Measurements from ENCODE around the gene MED13.

The MED13 gene

DNA sequence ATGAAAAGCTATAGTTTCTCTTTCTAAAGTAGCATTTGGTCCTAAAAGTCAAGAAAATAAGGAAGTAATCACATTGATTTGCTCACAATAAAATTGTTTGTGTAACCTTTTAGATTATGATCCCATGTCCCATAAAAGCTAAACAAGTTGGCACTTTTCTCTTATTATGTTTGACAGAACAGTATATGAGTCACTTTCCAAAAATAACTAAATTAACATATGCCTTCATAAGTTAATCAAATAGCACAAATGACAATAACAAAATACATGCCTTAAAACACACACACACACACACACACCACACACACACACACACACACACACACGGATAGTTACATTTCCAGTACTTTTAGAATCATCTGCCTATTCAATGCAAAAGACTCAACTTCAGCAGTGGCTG lies 2.8 kb downstream of the MED13 start:
- Histone ChIP-seq H3K36me3 (ENCODE audit: control insufficient read depth, insufficient read depth, low read length) (peaks cover 4% of the 10 kb centered on the region), H3K4me3 (replicated peaks; ENCODE audit: low read depth, low read length) (peak overlapping the region; percentile 99), H3K27me3 (replicated peaks; ENCODE audit: control insufficient read depth, insufficient read depth, low read length) (no peaks in the 10 kb centered on the region)
- no peak for TF ChIP-seq CTCF (IDR thresholded peaks at IDR 0.05; ENCODE audit: insufficient read depth, low read length, poor library complexity, severe bottlenecking)
- no peak for DNase-seq (ENCODE audit: extremely low read depth, insufficient read length)

DNA sequence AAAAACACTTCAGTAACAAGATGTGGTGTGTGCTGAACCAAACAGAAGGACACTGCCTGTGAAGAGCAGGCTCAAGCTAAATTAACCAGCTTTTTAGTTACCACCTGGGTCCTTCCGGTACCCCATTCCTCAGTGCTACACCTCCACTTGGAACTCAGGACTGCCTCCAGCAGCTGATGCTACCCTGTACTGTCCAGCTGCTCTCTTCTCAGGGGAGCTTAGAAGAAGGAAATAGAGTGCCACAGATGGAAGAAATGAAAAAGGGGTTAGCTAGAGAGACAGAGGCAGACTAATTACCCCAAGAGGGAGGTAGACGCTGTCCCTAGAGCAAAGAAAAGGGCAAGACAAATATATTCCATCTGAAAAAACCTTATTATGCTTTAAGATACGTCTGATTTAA lies 5.7 kb downstream of the MED13 start:
- Histone ChIP-seq H3K27me3 (replicated peaks; ENCODE audit: control insufficient read depth, insufficient read depth, low read length) (no peaks in the 10 kb centered on the region), H3K4me3 (replicated peaks; ENCODE audit: low read depth, low read length) (no peak overlapping the region), H3K36me3 (ENCODE audit: control insufficient read depth, insufficient read depth, low read length) (peaks cover 5% of the 10 kb centered on the region)
- no peak for TF ChIP-seq CTCF (IDR thresholded peaks at IDR 0.05; ENCODE audit: insufficient read depth, low read length, poor library complexity, severe bottlenecking)
- DNase-seq (ENCODE audit: extremely low read depth, insufficient read length) = no peak

- peaks cover 5% of the 10 kb centered on the region for H3K36me3 ChIP-seq (ENCODE audit: control insufficient read depth, insufficient read depth, low read length)
Observed at GRCh38 chr17:62058611-62059010, 6.5 kb downstream of the MED13 start.

GRCh38 chr17:62057696-62058095 lies 7.4 kb downstream of the MED13 start:
- H3K4me3 ChIP-seq (replicated peaks; ENCODE audit: low read depth, low read length) = no peak overlapping the region
- H3K27me3 ChIP-seq (replicated peaks; ENCODE audit: control insufficient read depth, insufficient read depth, low read length) = no peaks in the 10 kb centered on the region
- peaks cover 5% of the 10 kb centered on the region for H3K36me3 ChIP-seq (ENCODE audit: control insufficient read depth, insufficient read depth, low read length)
- no peak for DNase-seq (ENCODE audit: extremely low read depth, insufficient read length)
- TF ChIP-seq CTCF (IDR thresholded peaks at IDR 0.05; ENCODE audit: insufficient read depth, low read length, poor library complexity, severe bottlenecking) = no peak

More at GRCh38 chr17:62058611-62059010, 6.5 kb downstream of the MED13 start:
- no peak overlapping the region for H3K4me3 ChIP-seq (replicated peaks; ENCODE audit: low read depth, low read length)
- no peak for DNase-seq (ENCODE audit: extremely low read depth, insufficient read length)
- no peak for TF ChIP-seq CTCF (IDR thresholded peaks at IDR 0.05; ENCODE audit: insufficient read depth, low read length, poor library complexity, severe bottlenecking)
- H3K27me3 ChIP-seq (replicated peaks; ENCODE audit: control insufficient read depth, insufficient read depth, low read length) = no peaks in the 10 kb centered on the region

DNA sequence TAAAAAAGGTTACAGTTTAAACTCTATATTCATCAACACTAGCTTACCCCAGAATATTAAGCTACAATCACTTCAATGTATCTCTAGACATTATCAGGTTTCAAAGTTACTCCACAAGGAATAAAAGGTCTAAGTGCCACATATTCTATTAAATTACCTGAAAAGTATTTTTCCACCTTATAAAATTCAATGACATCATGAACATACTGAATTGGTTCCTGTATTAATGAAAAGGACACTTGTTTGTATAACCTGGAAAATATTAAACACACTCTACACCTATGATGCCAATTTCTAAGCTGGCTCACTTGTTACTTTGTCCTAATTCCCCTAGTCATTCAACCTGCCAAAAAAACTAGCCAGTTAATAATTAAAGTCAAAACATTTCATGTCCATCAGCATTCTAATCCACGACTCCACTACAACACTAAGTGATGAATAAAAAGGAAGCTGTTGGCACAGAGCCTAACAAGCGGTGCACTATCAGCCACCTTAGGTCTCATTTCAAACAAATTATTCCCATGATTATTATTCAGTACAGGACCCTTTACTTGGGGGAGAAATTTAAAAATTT lies 12.2 kb downstream of the MED13 start:
- no peak overlapping the region for H3K4me3 ChIP-seq (replicated peaks; ENCODE audit: low read depth, low read length)
- DNase-seq (ENCODE audit: extremely low read depth, insufficient read length) = no peak
- peaks cover 3% of the 10 kb centered on the region for H3K36me3 ChIP-seq (ENCODE audit: control insufficient read depth, insufficient read depth, low read length)
- no peaks in the 10 kb centered on the region for H3K27me3 ChIP-seq (replicated peaks; ENCODE audit: control insufficient read depth, insufficient read depth, low read length)
- TF ChIP-seq CTCF (IDR thresholded peaks at IDR 0.05; ENCODE audit: insufficient read depth, low read length, poor library complexity, severe bottlenecking) = no peak

GRCh38 chr17:62051053-62051452 lies 14.0 kb downstream of the MED13 start:
- Histone ChIP-seq H3K36me3 (ENCODE audit: control insufficient read depth, insufficient read depth, low read length) (peaks cover 6% of the 10 kb centered on the region), H3K27me3 (replicated peaks; ENCODE audit: control insufficient read depth, insufficient read depth, low read length) (no peaks in the 10 kb centered on the region), H3K4me3 (replicated peaks; ENCODE audit: low read depth, low read length) (no peak overlapping the region)
- no peak for TF ChIP-seq CTCF (IDR thresholded peaks at IDR 0.05; ENCODE audit: insufficient read depth, low read length, poor library complexity, severe bottlenecking)
- no peak for DNase-seq (ENCODE audit: extremely low read depth, insufficient read length)
